A204.1 (cell line): ENCODE measurements around the gene SLC25A47.

Experiments used
- FAIRE-seq: peaks from 2 replicates; lab custom pipeline; 2012; peaks lifted over from hg19 to GRCh38; lab: Jason Lieb, UNC

Gene SLC25A47

DNA sequence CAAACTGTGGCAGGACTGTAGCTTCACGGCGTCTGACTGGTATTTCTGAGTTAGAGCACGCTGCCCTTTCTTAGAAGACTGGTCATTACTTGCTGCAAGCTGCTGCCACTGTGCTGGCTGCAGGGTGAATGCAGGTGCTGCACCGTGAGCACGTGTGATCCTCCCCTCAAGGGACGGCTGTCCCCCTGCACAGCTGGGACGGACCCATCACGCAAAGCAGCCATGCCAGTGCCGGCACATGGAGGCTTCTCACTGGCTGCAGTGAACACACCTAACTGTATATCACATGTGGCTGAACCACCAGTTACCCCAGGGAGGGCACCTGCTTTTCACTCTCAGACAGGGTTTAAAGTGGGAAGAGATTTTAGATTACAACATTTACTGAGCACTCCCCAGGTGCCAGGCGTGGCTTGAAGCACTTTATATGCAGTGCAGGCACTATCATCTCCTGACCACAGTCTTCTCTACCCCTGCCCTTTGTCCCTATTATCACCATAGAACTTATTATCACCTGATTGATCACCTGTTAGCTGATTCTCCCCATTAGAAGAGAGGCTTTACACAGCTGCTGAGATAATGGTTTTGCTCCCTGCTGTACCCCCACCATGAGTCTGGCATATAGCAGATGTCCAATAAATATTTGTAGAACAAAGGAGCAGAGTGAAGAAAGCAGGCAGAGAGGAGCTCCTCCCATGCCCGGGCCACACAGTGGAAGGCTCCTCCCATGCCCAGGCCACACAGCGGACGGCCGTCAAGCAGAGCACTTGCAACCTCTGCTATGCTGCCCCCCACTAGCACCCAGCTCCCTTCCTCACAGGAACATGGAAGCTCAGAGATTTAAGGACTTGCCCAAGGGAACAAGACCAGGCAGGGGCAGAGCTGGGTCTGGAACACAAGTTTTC, 25.9 kb downstream of the SLC25A47 start:
- no peak for FAIRE-seq

DNA sequence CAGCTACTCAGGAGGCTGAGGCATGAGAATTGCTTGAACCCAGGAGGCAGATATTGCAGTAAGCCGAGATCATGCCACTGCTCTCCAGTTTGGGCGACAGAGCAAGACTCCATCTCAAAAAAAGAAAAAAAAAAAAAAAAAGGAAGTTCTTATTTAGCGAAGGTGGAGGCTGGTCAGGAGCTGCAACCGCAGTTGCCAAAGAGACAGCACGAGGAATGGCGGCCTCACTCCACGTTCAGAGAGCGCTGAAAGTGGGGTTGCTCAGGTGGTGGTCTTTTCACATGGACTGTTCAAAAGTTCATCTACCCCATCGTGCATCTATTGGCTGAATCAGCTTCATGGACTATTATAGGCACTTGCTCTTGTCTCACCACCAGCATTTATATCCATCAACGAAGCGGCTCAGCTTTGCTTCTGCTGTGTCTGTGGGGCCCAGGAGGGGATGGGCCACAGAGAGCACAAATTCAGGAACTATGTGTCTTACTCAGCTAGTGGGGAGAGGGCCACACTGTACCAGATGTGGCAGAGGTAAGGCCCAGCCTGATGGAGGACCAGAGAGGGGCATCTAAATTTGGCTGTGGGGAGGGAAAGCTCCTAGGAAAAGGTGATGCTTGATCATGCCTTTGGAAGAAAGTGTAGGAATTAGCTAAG, 27.3 kb downstream of the SLC25A47 start:
- no peak for FAIRE-seq

DNA sequence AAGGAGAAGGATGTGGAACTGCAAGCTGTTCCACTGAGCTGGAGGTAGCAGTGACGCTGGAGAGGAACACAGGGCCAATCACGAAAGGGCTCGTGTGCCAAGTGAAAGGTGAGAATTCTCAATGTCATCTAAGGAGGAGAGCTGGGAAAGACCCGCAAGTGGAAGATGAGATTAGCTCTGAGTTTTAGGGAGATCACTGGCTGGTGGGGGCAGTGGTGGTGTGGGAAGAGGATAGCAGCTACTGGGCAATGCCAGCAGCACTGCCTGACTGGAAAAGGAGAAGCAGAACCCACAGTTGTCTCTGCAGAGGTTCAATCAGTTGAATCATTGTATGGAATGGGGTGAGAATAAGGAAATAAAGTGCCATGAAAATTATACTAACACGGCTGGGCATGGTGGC, 27.8 kb downstream of the SLC25A47 start:
- FAIRE-seq: no peak

DNA sequence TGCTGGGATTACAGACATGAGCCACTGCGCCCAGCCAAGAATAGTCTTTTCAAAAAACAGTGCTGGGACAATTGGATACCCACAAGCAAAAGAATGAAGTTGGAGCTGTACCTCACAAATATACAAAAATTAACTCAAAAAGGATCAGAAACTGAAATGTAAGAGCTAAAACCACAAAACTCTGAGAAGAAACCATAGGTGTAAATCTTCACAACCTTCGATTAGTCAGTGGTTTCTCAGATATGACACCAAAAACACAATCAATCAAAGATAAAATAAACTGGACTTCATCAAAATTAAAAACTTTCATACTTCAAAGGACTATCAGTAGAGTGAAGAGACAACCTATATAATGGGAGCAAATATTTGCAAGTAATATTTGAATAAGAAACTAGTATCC, 35.3 kb downstream of the SLC25A47 start:
- FAIRE-seq: no peak

DNA sequence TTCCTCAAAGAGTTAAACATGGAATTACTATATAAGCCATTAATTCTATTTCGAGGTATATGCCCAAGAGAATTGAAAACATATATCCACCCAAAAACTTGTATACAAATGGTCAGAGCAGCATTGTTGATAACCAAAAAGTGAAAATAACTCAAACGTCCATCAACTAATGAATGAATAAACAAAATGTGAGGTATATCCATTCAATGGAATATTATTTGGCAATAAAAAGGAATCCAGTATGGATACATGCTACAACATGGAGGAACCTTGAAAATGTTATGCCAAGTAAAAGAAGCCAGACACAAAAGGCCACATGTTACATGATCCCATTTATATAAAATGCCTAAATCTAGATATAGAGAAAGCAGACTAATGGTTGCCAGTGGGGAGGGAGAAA, 36.0 kb downstream of the SLC25A47 start:
- peak; percentile 27 for FAIRE-seq

DNA sequence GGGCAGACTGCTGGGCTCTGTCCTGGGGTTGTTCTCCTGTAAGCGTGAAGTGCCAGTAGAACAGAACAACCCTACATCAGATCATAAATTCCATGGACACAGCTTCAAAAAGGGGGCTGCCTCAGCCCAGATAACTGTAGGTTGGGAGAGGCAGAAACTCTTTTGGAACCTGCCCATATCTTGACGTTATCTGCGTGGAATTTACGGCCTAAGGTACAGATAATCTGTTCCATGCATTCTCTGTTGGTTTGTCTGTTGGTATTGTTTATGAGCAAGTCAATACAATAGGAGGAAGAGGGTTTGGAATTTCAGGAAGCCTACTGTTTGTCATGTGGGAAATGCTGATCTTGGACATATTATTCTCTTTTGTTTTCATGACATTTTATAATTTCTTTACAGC, 36.7 kb downstream of the SLC25A47 start:
- FAIRE-seq: no peak

DNA sequence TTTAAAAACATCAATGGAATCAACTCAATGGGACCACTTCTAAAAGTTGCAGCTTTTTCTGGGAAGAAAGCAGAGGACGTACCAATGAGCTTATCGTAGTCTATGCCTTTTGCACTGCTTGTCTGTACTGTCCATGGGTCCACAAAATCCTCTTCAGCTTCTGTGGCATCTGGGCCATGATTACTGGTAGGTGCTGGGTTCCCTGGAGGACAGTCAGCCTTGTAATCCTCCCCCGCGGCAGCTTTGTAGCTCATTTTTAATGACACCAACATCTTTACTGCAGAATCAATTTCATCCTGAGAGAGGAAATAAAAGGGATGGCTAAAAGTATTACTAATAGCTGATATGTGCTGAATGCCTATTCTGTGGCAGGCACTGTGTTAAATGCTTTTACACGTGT, 38.5 kb downstream of the SLC25A47 start:
- FAIRE-seq: no peak

DNA sequence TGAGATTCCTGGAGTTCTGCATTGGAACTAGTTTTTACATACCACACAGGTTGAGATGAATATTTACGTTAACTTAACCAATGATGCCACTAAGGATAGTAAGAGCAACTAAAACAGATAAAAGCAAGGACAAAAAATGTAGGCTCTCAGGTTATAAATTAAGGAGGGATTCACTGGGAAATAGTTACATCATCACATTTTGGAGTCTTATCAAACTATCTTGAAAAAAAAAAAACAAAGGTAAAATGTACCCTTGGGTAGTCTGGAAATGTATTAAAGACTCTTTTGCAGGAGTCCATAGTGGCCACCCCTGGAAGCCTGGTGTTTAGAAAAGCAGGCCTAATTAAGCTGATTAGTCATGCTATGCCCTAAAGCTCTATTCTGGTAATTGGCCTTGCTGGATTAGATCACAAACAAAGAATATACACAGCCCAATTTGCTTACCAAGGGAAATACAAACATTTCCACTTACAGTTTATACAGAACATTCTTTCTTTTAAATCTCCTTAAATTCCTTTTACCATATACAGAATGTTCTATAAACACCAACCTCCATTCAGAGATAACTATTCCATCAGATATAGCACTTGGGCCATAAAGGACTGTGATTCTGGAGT, 39.3 kb downstream of the SLC25A47 start:
- no peak for FAIRE-seq

DNA sequence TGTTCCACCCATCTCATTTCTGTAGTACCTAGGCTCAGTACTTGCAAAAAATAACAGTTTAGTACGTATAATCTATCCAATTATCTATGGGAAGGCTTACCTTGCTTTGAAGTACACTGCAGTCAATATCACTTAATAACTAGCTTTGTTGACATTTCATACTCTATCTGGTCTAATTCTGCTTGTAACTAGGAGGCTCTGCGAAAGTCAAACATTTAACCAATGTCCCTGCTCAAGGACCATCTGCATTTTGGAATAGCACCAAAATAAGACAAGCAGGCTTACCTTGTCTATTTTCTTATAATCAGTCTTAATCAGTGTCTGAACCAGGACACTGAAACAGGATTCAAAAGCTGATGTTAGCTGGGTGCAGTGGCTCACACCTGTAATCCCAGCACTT, 39.9 kb downstream of the SLC25A47 start:
- FAIRE-seq: no peak

DNA sequence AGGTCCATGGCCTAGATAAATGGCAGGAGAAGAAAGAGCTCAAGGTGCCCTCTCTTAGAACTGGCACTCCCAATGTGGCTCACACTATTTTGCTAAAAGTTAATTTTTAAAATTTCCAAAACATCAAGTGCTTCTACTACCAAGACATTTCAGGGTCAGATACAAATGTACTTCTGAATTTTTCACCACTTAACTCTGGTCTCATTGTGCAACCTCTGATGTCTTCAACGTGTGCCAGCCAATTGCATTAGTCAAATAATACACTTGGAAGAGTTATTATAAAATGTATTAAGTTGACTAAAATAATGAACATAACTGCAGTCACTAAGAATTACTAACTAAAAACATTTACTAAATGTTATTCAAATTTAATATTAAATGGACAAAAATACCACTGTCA, 41.3 kb downstream of the SLC25A47 start:
- FAIRE-seq: no peak

DNA sequence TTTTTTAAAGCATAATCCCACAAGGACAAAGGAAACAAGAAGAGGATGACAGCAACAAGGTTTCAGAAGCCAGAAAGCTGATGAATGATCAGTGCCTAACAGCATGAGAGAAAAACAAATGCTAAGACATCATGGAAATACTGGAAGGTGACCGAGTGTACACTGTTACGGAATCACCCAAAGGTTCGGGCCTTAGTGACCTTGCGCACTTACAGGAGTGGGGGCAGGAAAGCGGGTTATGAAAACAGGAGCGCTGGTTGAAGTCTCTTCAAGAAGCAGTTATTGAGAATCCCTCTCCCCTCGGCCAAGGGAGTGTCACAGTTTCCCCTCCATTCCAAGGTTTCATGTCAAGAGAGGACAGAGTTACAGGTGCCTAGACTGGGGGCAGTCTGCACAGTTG, 42.6 kb downstream of the SLC25A47 start:
- no peak for FAIRE-seq

DNA sequence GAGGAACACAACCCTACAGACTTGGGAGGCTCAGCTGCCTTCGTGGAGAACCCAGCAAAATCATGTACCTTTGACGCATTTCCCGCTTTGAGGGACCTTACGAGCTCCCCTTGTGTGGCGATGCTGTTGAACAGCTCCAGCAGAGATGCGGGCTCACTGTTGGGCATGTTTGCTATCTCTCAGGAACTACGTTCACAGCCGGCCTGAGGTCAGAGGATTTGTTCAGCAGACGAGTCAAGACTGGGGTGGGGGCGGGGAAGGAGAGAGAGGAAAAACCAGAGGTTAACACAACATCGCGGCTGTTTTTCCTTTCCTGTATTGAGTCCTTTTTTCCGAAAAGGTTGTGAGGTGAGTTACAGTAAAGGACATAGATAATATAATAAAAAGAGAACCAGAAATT, 45.9 kb downstream of the SLC25A47 start:
- FAIRE-seq: no peak

DNA sequence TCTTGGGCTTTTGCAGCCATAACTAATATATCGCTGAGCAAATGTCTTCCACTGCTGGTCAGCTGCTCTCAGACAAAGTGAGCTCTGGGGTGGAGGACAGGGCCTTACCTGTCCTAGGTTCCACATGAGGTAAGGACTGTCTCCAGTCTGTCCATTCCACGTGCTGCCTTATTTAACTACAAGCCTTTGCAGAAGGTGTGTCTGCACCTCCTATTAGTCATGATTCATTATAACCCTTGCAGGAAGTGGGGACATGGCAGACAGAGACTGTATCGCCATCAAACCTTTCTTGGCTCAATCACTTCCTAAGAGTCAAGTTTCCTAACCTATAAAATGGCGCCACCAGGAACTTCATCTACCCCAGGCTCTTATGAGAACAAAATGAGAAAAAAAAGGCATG, 46.9 kb downstream of the SLC25A47 start:
- no peak for FAIRE-seq

DNA sequence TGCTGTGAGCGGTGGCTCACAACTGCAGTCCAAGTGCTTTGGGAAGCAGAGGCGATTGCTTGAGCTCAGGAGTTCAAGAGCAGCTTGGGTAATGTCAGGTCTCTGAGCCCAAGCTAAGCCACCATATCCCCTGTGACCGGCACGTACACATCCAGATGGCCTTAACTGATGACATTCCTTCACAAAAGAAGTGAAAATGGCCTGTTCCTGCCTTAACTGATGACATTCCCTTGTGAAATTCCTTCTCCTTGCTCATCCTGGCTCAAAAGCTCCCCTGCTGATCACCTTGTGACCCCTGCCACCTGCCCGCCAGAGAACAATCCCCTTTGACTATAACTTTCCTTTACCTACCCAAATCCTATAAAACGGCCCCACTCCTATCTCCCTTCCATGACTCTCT, 48.6 kb downstream of the SLC25A47 start:
- no peak for FAIRE-seq

DNA sequence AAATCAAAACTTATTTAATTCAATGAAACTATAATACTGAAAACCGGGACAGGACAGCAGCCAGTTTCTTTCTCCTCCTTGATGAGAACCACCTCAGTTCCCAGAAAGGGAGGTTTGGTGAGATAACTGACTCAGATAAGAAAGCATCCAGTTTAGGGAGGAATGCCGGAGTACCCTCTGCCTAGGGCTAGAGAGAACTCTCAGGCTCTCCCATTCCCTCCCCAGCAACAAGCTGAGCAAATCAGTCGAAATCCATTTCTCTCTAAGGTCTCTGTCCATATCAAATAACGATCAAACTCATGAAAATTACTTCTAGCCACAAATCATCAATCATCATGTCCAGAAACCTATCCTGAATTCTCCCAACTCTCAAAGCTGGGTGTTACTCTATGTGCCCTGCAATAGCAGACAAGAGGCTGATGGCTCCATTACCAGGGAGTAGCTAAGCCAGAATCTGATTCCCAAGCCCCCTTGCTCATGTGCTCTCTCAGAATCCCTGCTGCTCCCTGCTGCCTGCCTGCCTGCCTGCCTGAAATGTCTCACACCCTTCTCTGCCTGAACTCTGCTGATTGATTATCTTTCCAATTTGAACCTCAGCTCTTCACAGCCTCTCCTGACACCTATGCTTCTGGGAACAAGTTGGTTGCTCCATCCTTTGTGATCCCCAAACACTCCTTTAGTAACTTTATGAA, 49.4 kb downstream of the SLC25A47 start:
- no peak for FAIRE-seq

DNA sequence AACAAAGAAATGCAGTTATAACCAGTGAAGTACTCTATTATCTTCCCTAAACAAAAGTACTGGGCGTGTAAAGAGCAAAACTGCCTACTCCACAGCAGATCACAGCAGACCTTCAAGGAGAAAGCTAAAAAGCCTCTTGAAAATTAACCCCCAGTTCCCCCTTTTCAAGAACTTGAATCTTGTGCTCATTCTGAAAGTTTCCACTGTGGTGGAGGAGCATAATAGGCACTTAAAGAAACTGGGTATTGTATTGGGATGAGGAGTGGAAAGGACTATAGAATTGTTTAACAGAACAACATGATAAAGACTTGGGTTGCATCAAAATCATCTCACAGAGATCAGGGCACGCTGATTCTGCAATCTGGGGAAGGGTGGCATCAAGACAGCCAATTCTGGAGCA, 51.1 kb downstream of the SLC25A47 start:
- FAIRE-seq: no peak

DNA sequence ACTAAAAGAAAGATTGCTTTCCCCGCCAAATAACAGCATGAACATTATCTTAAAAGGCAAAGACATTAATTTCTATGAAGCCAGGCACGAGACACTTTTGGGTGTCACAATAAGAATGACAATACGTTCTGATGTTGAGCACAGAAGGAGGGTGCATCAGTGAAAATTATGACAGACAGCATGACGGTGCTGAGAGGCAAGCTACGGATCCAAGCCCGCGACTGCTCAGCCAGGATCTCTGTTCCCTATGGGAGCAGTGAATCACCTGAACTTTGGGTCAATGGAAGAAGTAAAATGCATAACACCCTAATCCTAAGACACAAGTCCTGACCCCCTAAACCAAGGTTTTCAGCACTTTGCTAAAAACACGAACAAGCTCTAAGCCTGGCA, 51.7 kb downstream of the SLC25A47 start:
- no peak for FAIRE-seq

DNA sequence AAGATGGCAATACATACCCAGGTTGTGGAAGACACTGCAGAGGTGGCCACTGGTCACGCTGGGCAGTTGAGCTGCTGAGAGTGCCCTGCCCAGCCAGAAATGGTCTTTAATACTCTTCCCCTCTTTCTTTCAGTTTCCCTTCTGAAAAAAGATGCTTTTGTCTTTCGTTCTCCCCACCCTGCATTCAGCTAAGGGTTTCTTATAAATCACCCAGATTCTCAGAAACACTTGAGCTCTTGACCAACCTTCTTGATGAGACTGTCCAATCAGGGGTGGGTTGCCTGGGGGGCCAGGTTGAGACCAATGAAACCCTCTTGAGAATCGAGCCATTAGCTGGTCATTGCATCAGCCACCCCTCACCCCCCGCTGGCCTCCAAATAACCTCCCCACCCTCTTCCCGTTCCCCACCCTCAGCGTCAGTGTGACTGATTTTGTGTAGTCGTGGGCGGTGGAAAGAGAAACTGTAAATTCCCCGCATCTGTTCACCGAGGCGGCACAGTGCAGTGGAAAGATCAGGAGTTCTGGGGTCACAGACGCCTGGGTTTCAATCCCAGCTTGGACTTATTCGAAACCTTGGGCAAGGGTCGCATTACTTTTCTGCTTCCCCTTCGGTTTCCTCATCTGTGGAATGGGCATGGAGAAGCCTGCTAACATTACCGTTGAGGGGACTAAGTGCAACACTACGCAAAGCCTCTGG, 52.3 kb downstream of the SLC25A47 start:
- FAIRE-seq: peak; percentile 87

DNA sequence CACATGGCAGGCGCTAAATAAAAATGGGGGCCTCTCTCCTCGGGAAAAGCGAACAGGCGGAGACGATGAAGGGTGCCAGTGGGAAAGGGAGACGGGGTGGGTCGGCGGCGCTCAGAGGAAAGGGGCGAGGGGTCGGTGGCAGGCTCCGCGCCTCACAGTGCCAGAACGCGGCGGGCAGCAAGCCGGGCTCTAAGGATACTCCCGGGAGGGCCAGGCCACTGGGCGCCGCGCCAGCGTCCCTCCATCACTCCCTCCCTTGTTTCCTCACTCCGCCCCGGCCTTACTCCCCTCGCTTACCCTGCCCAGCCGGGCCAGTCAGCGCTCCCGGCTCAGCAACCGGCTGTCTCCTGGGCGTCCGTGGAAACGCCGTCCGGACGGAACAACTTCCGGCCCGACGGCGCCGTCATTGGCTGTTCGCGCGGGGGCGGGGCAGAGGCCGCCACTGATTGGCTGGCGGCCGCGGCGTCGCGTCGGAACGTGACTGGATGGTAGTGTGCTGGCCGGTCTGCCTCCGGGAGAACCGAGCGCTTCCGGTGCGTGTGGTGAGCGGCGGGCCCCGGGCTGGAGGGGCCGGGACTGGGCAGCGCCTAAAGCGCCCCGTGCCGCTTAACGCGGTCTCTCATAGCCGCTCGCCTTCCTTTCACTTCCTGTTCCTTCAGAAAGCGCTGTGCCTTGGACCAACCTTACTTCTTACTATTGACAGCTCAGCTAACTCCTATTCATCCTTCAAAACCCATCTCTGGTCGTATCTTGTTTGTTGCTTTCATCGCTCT, 53.0 kb downstream of the SLC25A47 start, which contains the start of gene WDR25:
TSS of gene WDR25 (plus strand) at position 523 of the 773 bp plus-strand sequence.
- FAIRE-seq: peak; percentile 11

DNA sequence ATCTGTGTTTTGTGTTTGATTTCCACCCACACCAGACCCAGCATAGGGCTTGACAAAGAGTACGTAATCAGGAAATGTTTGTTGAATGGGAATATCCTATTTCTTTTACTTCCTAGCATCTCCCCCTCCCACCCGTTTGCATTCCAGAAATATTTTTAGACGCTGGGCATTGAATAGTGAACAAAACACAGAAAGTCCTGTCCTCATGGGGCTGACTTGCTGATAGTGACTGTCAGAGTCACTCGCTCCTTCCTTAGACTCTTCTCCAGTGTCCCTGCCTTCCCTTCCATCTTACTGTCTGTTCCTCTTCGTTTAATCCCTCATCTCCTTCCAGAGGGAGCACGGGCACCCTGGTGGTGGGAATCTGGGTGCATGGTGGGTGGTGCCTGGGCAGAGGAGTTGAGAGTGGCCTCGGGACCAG, 53.6 kb downstream of the SLC25A47 start:
- FAIRE-seq: no peak
